Esophagus squamous epithelium (tissue), 5 donors: ENCODE measurements around the gene C19orf38. TPM values are rescaled to one million over a fixed set of nuclear protein-coding genes. Genes with fewer than 3 reads are reported as not detected.

Source experiments
- DNase-seq: peaks from one replicate; lab custom pipeline; 2025; lab: John Stamatoyannopoulos, UW
- H3K27ac ChIP-seq, 4 donors: fragments of 200-600 bp; sonication (generic); one replicate each; pipeline ENCODE4 v1.5.1; 2016 to 2019; ENCODE audit warnings: mild to moderate bottlenecking in 1 of 4
- H3K27me3 ChIP-seq, 4 donors: fragments of 200-600 bp; sonication (generic); 1 replicate in 3 of 4; 2 replicates in 1 of 4; pipeline versions ENCODE4 v1.5.1 to v1.6.0; 2017 to 2021; ENCODE audit warnings: antibody characterized with exemption in 1 of 4
- H3K36me3 ChIP-seq, 3 donors: fragments of 200-600 bp; sonication (generic); one replicate each; pipeline ENCODE4 v1.5.1; 2016 to 2019
- H3K4me1 ChIP-seq, 3 donors: fragments of 200-600 bp; sonication (generic); one replicate each; pipeline ENCODE4 v1.5.1; 2017 to 2019
- H3K4me3 ChIP-seq, 4 donors: fragments of 200-600 bp; sonication (generic); 1 replicate in 3 of 4; 2 replicates in 1 of 4; pipeline ENCODE4 v1.5.1; 2016 to 2019; ENCODE audit warnings: mild to moderate bottlenecking in 2 of 4, moderate library complexity in 1 of 4
- H3K9me3 ChIP-seq, 3 donors: fragments of 200-600 bp; sonication (generic); one replicate each; pipeline ENCODE4 v1.5.1; 2016 to 2019
- POLR2A ChIP-seq, 4 donors: fragments of 450-650 bp; IDR thresholded peaks; one replicate each; pipeline ENCODE4 v1.6.1; 2017; ENCODE audit warnings: antibody characterized with exemption in 4 of 4, mild to moderate bottlenecking in 4 of 4, moderate library complexity in 3 of 4
- WGBS, 2 donors: methylation state at CpG; one replicate each; pipeline ENCODE4 v1.1.5; 2018; 5-methylcytosine and 5-hydroxymethylcytosine counted together
- intact Hi-C: fragments of 100-400 bp; cut with DNase I; formaldehyde crosslinking; loops from one replicate; pipeline ENCODE4 v1.15.0; 2022
- total RNA-seq, 4 donors: library from RNA; depleted of rRNA; stranded (reverse); fragments of >200 nt; gene quantifications; one replicate each; pipeline ENCODE4 v1.1.0, GENCODE V29; 2016
- TF ChIP-seq, protein P1 (sequence below), 6 experiments: fragments of 450-650 bp in 4 of 6; fragments of 200-600 bp in 2 of 6; sonication (generic) in 2 of 6; IDR thresholded peaks; one replicate each; pipeline ENCODE4 v1.5.1; 2016 to 2019; ENCODE audit warnings: antibody characterized with exemption in 6 of 6, mild to moderate bottlenecking in 4 of 6, moderate library complexity in 4 of 6
- donor health status: DM: yes; HTN: yes; CAD: no.

The C19orf38 gene
- total RNA-seq, 4 donors from 2014 or later = 0.38 to 1.3 TPM; not detected in 2

- Histone ChIP-seq H3K4me3 (peak overlapping the region; percentile 5 to 46 (median 30)), H3K27ac (peak overlapping the region; percentile 55 to 86 (median 73)), H3K4me1 (peaks cover 0 to 38% (median 10%) of the 10 kb centered on the region in 3 donors), H3K36me3 (peaks cover 4 to 99% (median 9%) of the 10 kb centered on the region in 3 donors), H3K27me3 (no peaks in the 10 kb centered on the region), H3K9me3 (no peaks in the 10 kb centered on the region)
- TF ChIP-seq POLR2A (IDR thresholded peaks at IDR 0.05) = no peak
- TF ChIP-seq, protein P1, sequence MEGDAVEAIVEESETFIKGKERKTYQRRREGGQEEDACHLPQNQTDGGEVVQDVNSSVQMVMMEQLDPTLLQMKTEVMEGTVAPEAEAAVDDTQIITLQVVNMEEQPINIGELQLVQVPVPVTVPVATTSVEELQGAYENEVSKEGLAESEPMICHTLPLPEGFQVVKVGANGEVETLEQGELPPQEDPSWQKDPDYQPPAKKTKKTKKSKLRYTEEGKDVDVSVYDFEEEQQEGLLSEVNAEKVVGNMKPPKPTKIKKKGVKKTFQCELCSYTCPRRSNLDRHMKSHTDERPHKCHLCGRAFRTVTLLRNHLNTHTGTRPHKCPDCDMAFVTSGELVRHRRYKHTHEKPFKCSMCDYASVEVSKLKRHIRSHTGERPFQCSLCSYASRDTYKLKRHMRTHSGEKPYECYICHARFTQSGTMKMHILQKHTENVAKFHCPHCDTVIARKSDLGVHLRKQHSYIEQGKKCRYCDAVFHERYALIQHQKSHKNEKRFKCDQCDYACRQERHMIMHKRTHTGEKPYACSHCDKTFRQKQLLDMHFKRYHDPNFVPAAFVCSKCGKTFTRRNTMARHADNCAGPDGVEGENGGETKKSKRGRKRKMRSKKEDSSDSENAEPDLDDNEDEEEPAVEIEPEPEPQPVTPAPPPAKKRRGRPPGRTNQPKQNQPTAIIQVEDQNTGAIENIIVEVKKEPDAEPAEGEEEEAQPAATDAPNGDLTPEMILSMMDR (IDR thresholded peaks at IDR 0.05) = no peak
- WGBS, 2 donors = 68 to 82% methylated on average over 6 to 21 of the region's 42 CpGs
- no peak for DNase-seq
- intact Hi-C loops = no loop called here
Measured at GRCh38 chr19:10817291-10818038, 30.8 kb upstream of the C19orf38 start.

- H3K36me3 ChIP-seq = peaks cover 6 to 99% (median 9%) of the 10 kb centered on the region in 3 donors
- WGBS, 2 donors = 30 to 67% methylated on average over 2 to 6 of the region's 19 CpGs
- H3K27me3 ChIP-seq = no peaks in the 10 kb centered on the region
- TF ChIP-seq, protein P1 (IDR thresholded peaks at IDR 0.05) = no peak
- no peak for TF ChIP-seq POLR2A (IDR thresholded peaks at IDR 0.05)
- H3K4me3 ChIP-seq = peak overlapping the region in 2 of 4 donors; percentile 36 to 46
- H3K4me1 ChIP-seq = peaks cover 0 to 28% (median 7%) of the 10 kb centered on the region in 3 donors
- no peaks in the 10 kb centered on the region for H3K9me3 ChIP-seq
- DNase-seq = no peak
- intact Hi-C loops = no loop called here
- peak overlapping the region; percentile 55 to 86 (median 73) for H3K27ac ChIP-seq
Measured at GRCh38 chr19:10818301-10819123, 29.7 kb upstream of the C19orf38 start.

DNA sequence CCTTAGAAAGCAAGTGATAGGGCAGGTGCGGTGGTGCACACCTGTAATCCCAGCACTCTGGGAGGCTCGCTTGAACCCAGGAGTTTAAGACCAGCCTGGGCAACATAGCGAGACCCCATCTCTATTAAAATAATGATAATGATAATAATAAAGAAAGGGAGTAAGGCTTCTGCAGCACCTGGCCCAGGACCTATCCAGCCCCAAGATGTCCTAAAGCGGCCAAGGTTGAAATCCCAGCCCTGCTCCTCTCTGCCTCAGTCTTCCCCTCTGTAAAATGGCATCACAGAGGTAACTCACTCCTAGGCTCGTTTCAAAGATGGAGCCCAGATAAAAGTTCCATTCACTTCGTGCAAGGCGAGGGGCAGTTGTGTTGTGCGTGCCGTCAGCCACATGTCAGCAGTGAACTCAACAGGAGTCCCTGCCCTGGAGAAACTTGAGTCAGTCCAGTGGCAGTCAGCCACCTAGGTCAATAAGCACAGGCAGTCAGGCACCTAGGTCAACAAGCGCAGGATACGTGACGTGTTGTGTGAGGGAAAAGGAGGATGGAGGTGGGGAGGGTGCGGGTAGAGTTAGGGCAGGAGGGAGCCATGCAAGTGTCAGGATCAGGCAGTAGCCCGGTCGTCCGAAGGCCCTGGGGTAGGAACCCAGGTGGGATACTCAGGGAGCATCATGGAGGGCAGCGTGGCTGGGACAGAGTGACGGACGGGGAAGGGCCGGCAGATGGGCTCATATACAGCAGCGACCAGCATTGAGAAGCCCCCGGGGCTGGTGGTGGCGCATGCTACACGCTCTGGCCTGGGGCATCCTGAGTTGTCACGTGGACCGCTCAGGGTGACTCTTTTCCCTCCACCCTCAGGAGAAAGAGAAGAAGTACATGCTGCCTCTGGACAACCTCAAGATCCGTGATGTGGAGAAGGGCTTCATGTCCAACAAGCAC, 28.8 kb upstream of the C19orf38 start:
- Histone ChIP-seq H3K4me1 (peaks cover 0 to 28% (median 7%) of the 10 kb centered on the region in 3 donors), H3K27ac (no peak overlapping the region), H3K36me3 (peaks cover 9 to 99% (median 15%) of the 10 kb centered on the region in 3 donors), H3K9me3 (no peaks in the 10 kb centered on the region), H3K4me3 (no peak overlapping the region), H3K27me3 (no peaks in the 10 kb centered on the region)
- no peak for DNase-seq
- intact Hi-C loops = no loop called here
- WGBS, 2 donors = 91 to 98% methylated on average over 13 to 21 of the region's 27 CpGs
- TF ChIP-seq, protein P1 (IDR thresholded peaks at IDR 0.05) = no peak
- no peak for TF ChIP-seq POLR2A (IDR thresholded peaks at IDR 0.05)

DNA sequence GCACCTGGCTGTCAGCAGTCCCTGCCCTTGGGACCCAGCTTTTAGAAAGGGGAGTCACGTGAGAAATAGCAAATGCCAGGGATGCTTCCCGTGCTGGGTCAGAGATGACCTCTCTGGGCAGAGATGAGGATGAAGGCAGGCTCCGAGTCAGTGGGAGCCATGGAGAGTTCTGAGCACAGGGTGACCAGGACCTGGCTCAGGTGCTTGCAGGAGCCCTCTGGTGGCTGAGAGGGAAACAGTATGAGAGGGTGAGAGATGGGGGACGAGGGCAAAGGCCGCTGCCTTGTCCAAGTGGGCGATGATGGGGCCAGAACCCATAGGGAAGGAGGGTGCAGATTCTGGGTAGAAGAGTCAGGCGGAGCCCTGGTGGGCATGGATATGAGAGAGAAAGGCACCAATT, 28.0 kb upstream of the C19orf38 start:
- Histone ChIP-seq H3K36me3 (peaks cover 16 to 99% (median 20%) of the 10 kb centered on the region in 3 donors), H3K27ac (no peak overlapping the region), H3K4me1 (peaks cover 0 to 28% (median 7%) of the 10 kb centered on the region in 3 donors), H3K27me3 (no peaks in the 10 kb centered on the region), H3K4me3 (no peak overlapping the region), H3K9me3 (no peaks in the 10 kb centered on the region)
- WGBS, 2 donors = 79 to 95% methylated on average over 5 to 7 of the region's 7 CpGs
- no peak for TF ChIP-seq POLR2A (IDR thresholded peaks at IDR 0.05)
- TF ChIP-seq, protein P1 (IDR thresholded peaks at IDR 0.05) = peak in 1 of 6 experiments; percentile 30
- intact Hi-C loops = no loop called here
- DNase-seq = no peak
